Activated CD8-positive, alpha-beta T cell treated with anti-CD3 and anti-CD28 coated beads for 36 hours (primary cell): Measurements from ENCODE around the gene PLBD1. TPM values are rescaled to one million over a fixed set of nuclear protein-coding genes. Genes with fewer than 3 reads are reported as not detected.

Experiments used
- ATAC-seq: fragments of 200-7000 bp; cut with Tn5 transposase; one replicate; pipeline ENCODE4 v1.10.0; 2021; ENCODE audit warnings: mild to moderate bottlenecking, moderate library complexity
- CTCF ChIA-PET: fragments of 350-600 bp; sonication (Branson Sonifier 250); formaldehyde crosslinking; loops from one replicate; lab custom pipeline; 2021; ENCODE audit warnings: antibody characterized with exemption; lab: Charles Lee
- POLR2A ChIA-PET: fragments of 350-600 bp; sonication (Branson Sonifier 250); formaldehyde crosslinking; loops from one replicate; lab custom pipeline; 2021; ENCODE audit warnings: antibody characterized with exemption; lab: Charles Lee
- DNase-seq: peaks from one replicate; pipeline ENCODE4 v3.0.0-alpha.2; 2020
- H3K27ac Mint-ChIP-seq: one replicate; pipeline ENCODE4 v1.8.0; 2021; ENCODE audit warnings: mild to moderate bottlenecking, mixed read lengths
- H3K27me3 Mint-ChIP-seq: one replicate; pipeline ENCODE4 v1.8.0; 2021; ENCODE audit warnings: mixed read lengths
- H3K36me3 Mint-ChIP-seq: one replicate; pipeline ENCODE4 v1.8.0; 2021; ENCODE audit warnings: low read depth, mixed read lengths
- H3K4me1 Mint-ChIP-seq: one replicate; pipeline ENCODE4 v1.8.0; 2021; ENCODE audit warnings: low read depth, mixed read lengths
- H3K4me3 Mint-ChIP-seq: one replicate; pipeline ENCODE4 v1.8.0; 2021; ENCODE audit warnings: mild to moderate bottlenecking, moderate library complexity, mixed read lengths
- H3K9me3 Mint-ChIP-seq: one replicate; pipeline ENCODE4 v1.8.0; 2021; ENCODE audit warnings: mixed read lengths
- CTCF ChIP-seq: fragments of 200-600 bp; IDR thresholded peaks from one replicate; pipeline ENCODE4 v1.8.0; 2022; ENCODE audit warnings: antibody characterized with exemption, mild to moderate bottlenecking
- intact Hi-C: fragments of 100-400 bp; cut with micrococcal nuclease; formaldehyde crosslinking; loops from one replicate; pipeline ENCODE4 v1.10.0; 2022
- total RNA-seq, 2 experiments: library from RNA; stranded (reverse); gene quantifications; one replicate each; pipeline ENCODE4 v1.2.3, GENCODE V29; 2021

The PLBD1 gene
- total RNA-seq, 2 experiments from 2014 or later: 0.14 TPM; not detected in 1

- no peaks in the 10 kb centered on the region for H3K36me3 Mint-ChIP-seq
- ATAC-seq (no peak), DNase-seq (no peak)
- peaks cover 18% of the 10 kb centered on the region for H3K9me3 Mint-ChIP-seq
- H3K4me1 Mint-ChIP-seq: no peaks in the 10 kb centered on the region
- H3K27me3 Mint-ChIP-seq: no peaks in the 10 kb centered on the region
- TF ChIP-seq CTCF: no peak
- no peak overlapping the region for H3K27ac Mint-ChIP-seq
- ChIA-PET CTCF (interaction anchor here (1.3 to 1.6 kb wide), 2 partner anchors 17 to 383 kb away, joined by 3 to 4 read pairs; no protein-coding TSS in a partner anchor), POLR2A (no interaction called here)
- intact Hi-C loops: no loop called here
- no peak overlapping the region for H3K4me3 Mint-ChIP-seq
Observed at GRCh38 chr12:14612250-14612649, 44.6 kb upstream of the PLBD1 start.

- no peak for TF ChIP-seq CTCF
- no peak overlapping the region for H3K27ac Mint-ChIP-seq
- H3K4me1 Mint-ChIP-seq: no peaks in the 10 kb centered on the region
- no peak overlapping the region for H3K4me3 Mint-ChIP-seq
- CTCF ChIA-PET: interaction anchor here (1.0 to 1.6 kb wide), 2 partner anchors 384 to 445 kb away, joined by 3 to 4 read pairs; no protein-coding TSS in a partner anchor
- intact Hi-C loops: no loop called here
- no peak for ATAC-seq
- no peaks in the 10 kb centered on the region for H3K27me3 Mint-ChIP-seq
- H3K9me3 Mint-ChIP-seq: peaks cover 21% of the 10 kb centered on the region
- DNase-seq: no peak
- POLR2A ChIA-PET: no interaction called here
- no peaks in the 10 kb centered on the region for H3K36me3 Mint-ChIP-seq
Observed at GRCh38 chr12:14611640-14612203, 44.0 kb upstream of the PLBD1 start.

GRCh38 chr12:14607568-14607967 is 39.9 kb upstream of the PLBD1 start:
- Mint-ChIP-seq H3K4me1 (no peaks in the 10 kb centered on the region), H3K9me3 (peaks cover 38% of the 10 kb centered on the region)
- intact Hi-C loops: no loop called here

GRCh38 chr12:14605401-14605989 is 37.8 kb upstream of the PLBD1 start:
- Mint-ChIP-seq H3K4me1 (no peaks in the 10 kb centered on the region), H3K36me3 (peaks cover 1% of the 10 kb centered on the region), H3K4me3 (no peak overlapping the region), H3K27me3 (peaks cover 5% of the 10 kb centered on the region), H3K9me3 (peaks cover 35% of the 10 kb centered on the region), H3K27ac (no peak overlapping the region)
- ATAC-seq: no peak
- DNase-seq: no peak
- no peak for TF ChIP-seq CTCF
- intact Hi-C loops: no loop called here
- ChIA-PET CTCF (no interaction called here), POLR2A (no interaction called here)

More at GRCh38 chr12:14607568-14607967, 39.9 kb upstream of the PLBD1 start:
- peaks cover 5% of the 10 kb centered on the region for H3K27me3 Mint-ChIP-seq
- POLR2A ChIA-PET: interaction anchor here (0.7 kb wide), 1 partner anchor 9 kb away, joined by 3 read pairs; no protein-coding TSS in a partner anchor
- H3K27ac Mint-ChIP-seq: no peak overlapping the region
- H3K4me3 Mint-ChIP-seq: no peak overlapping the region
- no peak for ATAC-seq
- TF ChIP-seq CTCF: no peak
- peaks cover 1% of the 10 kb centered on the region for H3K36me3 Mint-ChIP-seq
- DNase-seq: no peak
- CTCF ChIA-PET: no interaction called here
